ENCODE data around the gene TSPAN17. TPM values are rescaled to one million over a fixed set of nuclear protein-coding genes. Genes with fewer than 3 reads are reported as not detected.

TSPAN17 gene
- total and polyA plus RNA-seq, 2 donors (not counting 1 experiment from before 2014, with no cell fraction given): 34.8 to 35.2 TPM

GRCh38 chr5:176653401-176654385 lies 6.4 kb downstream of the TSPAN17 start:
- Histone ChIP-seq H3K79me2 (ENCODE audit: control insufficient read depth, insufficient read depth, low read length) (peaks cover 5% of the 10 kb centered on the region), H2AFZ (ENCODE audit: low read length) (no peak overlapping the region), H4K20me1 (ENCODE audit: control insufficient read depth, extremely low read depth, insufficient read depth, low read length) (no peaks in the 10 kb centered on the region), H3K9ac (ENCODE audit: insufficient read depth, low read length) (no peak overlapping the region), H3K4me2 (ENCODE audit: extremely low read depth, insufficient read depth, low read length) (no peak overlapping the region), H3K4me1 (ENCODE audit: control insufficient read depth, extremely low read depth, insufficient read depth, low read length) (peaks cover 5% of the 10 kb centered on the region), H3K9me3 (ENCODE audit: control insufficient read depth, insufficient read depth, low read depth, low read length) (no peaks in the 10 kb centered on the region), H3K4me3 (replicated peaks in 1 of 4; ENCODE audit: control extremely low read depth in 1 of 4, insufficient read depth in 1 of 4, low read depth in 3 of 4, low read length in 4 of 4) (no peak overlapping the region), H3K36me3 (ENCODE audit: control insufficient read depth, insufficient read depth, low read length) (peaks cover 4% of the 10 kb centered on the region), H3K27me3 (ENCODE audit: control insufficient read depth, insufficient read depth, low read length) (no peaks in the 10 kb centered on the region), H3K27ac (ENCODE audit: insufficient read depth, low read length) (no peak overlapping the region)
- no peak for TF ChIP-seq EZH2 (IDR thresholded peaks at IDR 0.05; ENCODE audit: low read length, missing control alignments)
- peak in 1 of 2 donors; percentile 30 for DNase-seq (ENCODE audit: low read depth in 2 of 2)

GRCh38 chr5:176654856-176655255 lies 7.6 kb downstream of the TSPAN17 start:
- Histone ChIP-seq H3K27ac (ENCODE audit: insufficient read depth, low read length) (no peak overlapping the region), H3K9me3 (ENCODE audit: control insufficient read depth, insufficient read depth, low read depth, low read length) (no peaks in the 10 kb centered on the region), H3K36me3 (ENCODE audit: control insufficient read depth, insufficient read depth, low read length) (peaks cover 4% of the 10 kb centered on the region), H2AFZ (ENCODE audit: low read length) (no peak overlapping the region), H3K4me3 (replicated peaks in 1 of 4; ENCODE audit: control extremely low read depth in 1 of 4, insufficient read depth in 1 of 4, low read depth in 3 of 4, low read length in 4 of 4) (no peak overlapping the region), H3K4me2 (ENCODE audit: extremely low read depth, insufficient read depth, low read length) (no peak overlapping the region), H3K79me2 (ENCODE audit: control insufficient read depth, insufficient read depth, low read length) (peaks cover 2% of the 10 kb centered on the region), H3K27me3 (ENCODE audit: control insufficient read depth, insufficient read depth, low read length) (no peaks in the 10 kb centered on the region), H3K4me1 (ENCODE audit: control insufficient read depth, extremely low read depth, insufficient read depth, low read length) (peaks cover 6% of the 10 kb centered on the region), H4K20me1 (ENCODE audit: control insufficient read depth, extremely low read depth, insufficient read depth, low read length) (no peaks in the 10 kb centered on the region), H3K9ac (ENCODE audit: insufficient read depth, low read length) (no peak overlapping the region)
- DNase-seq (ENCODE audit: low read depth in 2 of 2): no peak
- TF ChIP-seq EZH2 (IDR thresholded peaks at IDR 0.05; ENCODE audit: low read length, missing control alignments) (no peak), CTCF (conservative IDR thresholded peaks at IDR 0.05 in 1 of 2, IDR thresholded peaks at IDR 0.05 in 1 of 2; ENCODE audit: low read depth in 1 of 2, low read length in 2 of 2) (no peak)

- H3K4me1 ChIP-seq (ENCODE audit: control insufficient read depth, extremely low read depth, insufficient read depth, low read length): peaks cover 6% of the 10 kb centered on the region
- no peak overlapping the region for H2AFZ ChIP-seq (ENCODE audit: low read length)
- no peaks in the 10 kb centered on the region for H3K9me3 ChIP-seq (ENCODE audit: control insufficient read depth, insufficient read depth, low read depth, low read length)
- no peaks in the 10 kb centered on the region for H3K27me3 ChIP-seq (ENCODE audit: control insufficient read depth, insufficient read depth, low read length)
- no peaks in the 10 kb centered on the region for H3K79me2 ChIP-seq (ENCODE audit: control insufficient read depth, insufficient read depth, low read length)
- H3K4me2 ChIP-seq (ENCODE audit: extremely low read depth, insufficient read depth, low read length): no peak overlapping the region
- no peak overlapping the region for H3K9ac ChIP-seq (ENCODE audit: insufficient read depth, low read length)
- DNase-seq (ENCODE audit: low read depth in 2 of 2): no peak
- H3K36me3 ChIP-seq (ENCODE audit: control insufficient read depth, insufficient read depth, low read length): peaks cover 4% of the 10 kb centered on the region
- H3K4me3 ChIP-seq (replicated peaks in 1 of 4; ENCODE audit: control extremely low read depth in 1 of 4, insufficient read depth in 1 of 4, low read depth in 3 of 4, low read length in 4 of 4): no peak overlapping the region
- no peak overlapping the region for H3K27ac ChIP-seq (ENCODE audit: insufficient read depth, low read length)
- no peaks in the 10 kb centered on the region for H4K20me1 ChIP-seq (ENCODE audit: control insufficient read depth, extremely low read depth, insufficient read depth, low read length)
- TF ChIP-seq CTCF (conservative IDR thresholded peaks at IDR 0.05 in 1 of 2, IDR thresholded peaks at IDR 0.05 in 1 of 2; ENCODE audit: low read depth in 1 of 2, low read length in 2 of 2) (no peak), EZH2 (IDR thresholded peaks at IDR 0.05; ENCODE audit: low read length, missing control alignments) (no peak)
Observed at GRCh38 chr5:176656467-176656990, 9.2 kb downstream of the TSPAN17 start.

Data from fibroblast of lung (primary cell).